T-cell (primary cell): ENCODE measurements around the gene ANKH. TPM values are rescaled to one million over a fixed set of nuclear protein-coding genes. Genes with fewer than 3 reads are reported as not detected.

ENCODE experiments used
- ATAC-seq, 4 experiments: fragments of 200-7000 bp in 3 of 4; fragments of 150-1000 bp in 1 of 4; cut with Tn5 transposase; replicated peaks in 1 of 4; 1 replicate in 3 of 4; 2 replicates in 1 of 4; pipeline ENCODE4 v1.10.0; 2021; ENCODE audit warnings: moderate library complexity in 3 of 4, mild to moderate bottlenecking in 2 of 4, moderate number of reproducible peaks in 1 of 4
- CTCF ChIA-PET, 2 donors: fragments of 300-600 bp; sonication (Branson Sonifier 250); formaldehyde crosslinking; loops; one replicate each; lab custom pipeline; 2022; ENCODE audit warnings: antibody characterized with exemption in 2 of 2; lab: Charles Lee
- POLR2A ChIA-PET, 2 donors: fragments of 300-600 bp; sonication (Branson Sonifier 250); formaldehyde crosslinking; loops; one replicate each; lab custom pipeline; 2022; ENCODE audit warnings: antibody characterized with exemption in 2 of 2; lab: Charles Lee
- DNase-seq, 35 experiments: peaks; one replicate each; pipeline versions ENCODE4 v3.0.0 to v3.0.0-alpha.2; 2013 to 2023
- H3K27ac ChIP-seq: one replicate; pipeline ENCODE4 v1.5.1; 2013; ENCODE audit warnings: low read length
- H3K27me3 ChIP-seq, 2 experiments: replicated peaks in 1 of 2; 1 replicate in 1 of 2; 2 replicates in 1 of 2; pipeline versions ENCODE4 v1.6.1 to v1.7.0; 2013; ENCODE audit warnings: low read length in 1 of 2, mixed read lengths in 1 of 2; ENCODE audit not compliant: control insufficient read depth in 2 of 2, insufficient read depth in 2 of 2; ENCODE audit errors: extremely low read depth in 1 of 2
- H3K36me3 ChIP-seq, 2 donors: 1 replicate in 1 of 2; 2 replicates in 1 of 2; pipeline versions ENCODE4 v1.6.1 to v1.7.0; 2013; ENCODE audit warnings: low read length in 1 of 2; ENCODE audit not compliant: control insufficient read depth in 2 of 2, insufficient read depth in 1 of 2; ENCODE audit errors: extremely low read depth in 1 of 2
- H3K4me1 ChIP-seq, 2 experiments: 1 replicate in 1 of 2; 2 replicates in 1 of 2; pipeline versions ENCODE4 v1.6.1 to v1.7.0; 2013; ENCODE audit warnings: low read length in 2 of 2, mixed read lengths in 1 of 2; ENCODE audit not compliant: insufficient read depth in 2 of 2, control insufficient read depth in 1 of 2; ENCODE audit errors: extremely low read depth in 1 of 2
- H3K4me3 ChIP-seq, 2 donors: 1 replicate in 1 of 2; 2 replicates in 1 of 2; pipeline versions ENCODE4 v1.5.1 to v1.7.0; 2013; ENCODE audit warnings: mild to moderate bottlenecking in 2 of 2, low read length in 1 of 2, moderate library complexity in 1 of 2; ENCODE audit not compliant: control insufficient read depth in 1 of 2; ENCODE audit errors: extremely low read depth in 1 of 2
- H3K9me3 ChIP-seq: 2 replicates; pipeline ENCODE4 v1.7.0; 2013
- H3K27ac Mint-ChIP-seq, 2 donors: one replicate each; pipeline ENCODE4 v1.8.0; 2020 to 2021; ENCODE audit warnings: mild to moderate bottlenecking in 2 of 2, mixed read lengths in 2 of 2
- H3K27me3 Mint-ChIP-seq, 2 donors: one replicate each; pipeline ENCODE4 v1.8.0; 2021 to 2022; ENCODE audit warnings: mixed read lengths in 2 of 2
- H3K36me3 Mint-ChIP-seq: one replicate; pipeline ENCODE4 v1.8.0; 2021; ENCODE audit warnings: mixed read lengths
- H3K4me1 Mint-ChIP-seq, 3 donors: one replicate each; pipeline ENCODE4 v1.8.0; 2020 to 2022; ENCODE audit warnings: mixed read lengths in 3 of 3, mild to moderate bottlenecking in 1 of 3
- H3K4me3 Mint-ChIP-seq, 3 donors: one replicate each; pipeline ENCODE4 v1.8.0; 2020 to 2022; ENCODE audit warnings: mild to moderate bottlenecking in 3 of 3, mixed read lengths in 3 of 3, moderate library complexity in 3 of 3
- H3K9me3 Mint-ChIP-seq, 3 donors: one replicate each; pipeline ENCODE4 v1.8.0; 2020 to 2022; ENCODE audit warnings: mixed read lengths in 3 of 3
- WGBS: methylation state at CpG from one replicate; pipeline ENCODE4 v1.1.5; 2013; ENCODE audit warnings: missing lambda C conversion rate; ENCODE audit not compliant: insufficient coverage; 5-methylcytosine and 5-hydroxymethylcytosine counted together
- total RNA-seq, 35 experiments: library from RNA in 6 of 35; stranded (reverse) in 6 of 35; fragments of 120-200 nt in 1 of 35; gene quantifications; one replicate each; pipeline versions ENCODE4 v1.2.1 to v1.2.4 and lab custom pipeline; 2013 to 2026

The ANKH gene
- total RNA-seq, 5 donors from 2014 or later (not counting 1 experiment from before 2014, with no cell fraction given) = 98.9 to 200 (median 167) TPM

DNA sequence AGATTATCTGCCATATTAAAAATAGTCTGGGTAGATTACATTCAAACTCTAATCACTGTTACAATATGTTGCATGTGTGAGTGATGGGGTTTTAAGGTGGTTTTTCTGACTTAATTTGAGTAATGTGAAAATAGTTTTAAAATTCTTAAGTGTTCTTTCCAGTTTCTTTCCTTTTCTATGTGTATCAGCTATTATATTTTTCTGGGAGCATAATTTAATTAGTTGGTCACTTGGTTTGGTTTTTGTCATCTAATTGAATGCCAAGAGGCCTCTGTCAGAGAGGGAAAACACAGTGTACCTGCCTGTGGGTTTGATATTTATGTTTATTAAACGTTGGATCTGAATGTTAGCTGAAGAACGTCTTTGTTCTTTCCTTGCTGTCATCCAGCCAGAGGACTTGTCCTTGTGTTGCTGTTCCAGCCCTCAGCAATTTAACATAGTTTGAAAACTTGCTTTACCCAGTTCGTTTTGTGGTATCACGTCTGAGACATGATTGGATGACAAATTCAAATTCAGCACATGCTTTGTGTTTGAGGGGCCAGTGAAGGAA lies 187.6 kb downstream of the ANKH start:
- Histone ChIP-seq H3K27me3 (no peaks in the 10 kb centered on the region), H3K4me1 (peaks cover 3 to 8% of the 10 kb centered on the region in 2 experiments), H3K27ac (no peak overlapping the region), H3K4me3 (no peak overlapping the region), H3K36me3 (peaks cover 13 to 79% of the 10 kb centered on the region in 2 donors), H3K9me3 (no peaks in the 10 kb centered on the region)
- Mint-ChIP-seq H3K27ac (peak overlapping the region in 1 of 2 donors; percentile 57), H3K36me3 (peaks cover 52% of the 10 kb centered on the region), H3K27me3 (no peaks in the 10 kb centered on the region), H3K4me3 (no peak overlapping the region), H3K4me1 (peaks cover 12 to 20% (median 16%) of the 10 kb centered on the region in 3 donors), H3K9me3 (no peaks in the 10 kb centered on the region)
- ChIA-PET CTCF (interaction anchor here (0.5 to 4.2 kb wide), 13 partner anchors 18 to 320 kb away, joined by 3 to 29 read pairs (median 6); no protein-coding TSS in a partner anchor), POLR2A (no interaction called here)
- ATAC-seq (no peak), DNase-seq (no peak)
- WGBS = 85% methylated on average over 4 of the region's 4 CpGs

DNA sequence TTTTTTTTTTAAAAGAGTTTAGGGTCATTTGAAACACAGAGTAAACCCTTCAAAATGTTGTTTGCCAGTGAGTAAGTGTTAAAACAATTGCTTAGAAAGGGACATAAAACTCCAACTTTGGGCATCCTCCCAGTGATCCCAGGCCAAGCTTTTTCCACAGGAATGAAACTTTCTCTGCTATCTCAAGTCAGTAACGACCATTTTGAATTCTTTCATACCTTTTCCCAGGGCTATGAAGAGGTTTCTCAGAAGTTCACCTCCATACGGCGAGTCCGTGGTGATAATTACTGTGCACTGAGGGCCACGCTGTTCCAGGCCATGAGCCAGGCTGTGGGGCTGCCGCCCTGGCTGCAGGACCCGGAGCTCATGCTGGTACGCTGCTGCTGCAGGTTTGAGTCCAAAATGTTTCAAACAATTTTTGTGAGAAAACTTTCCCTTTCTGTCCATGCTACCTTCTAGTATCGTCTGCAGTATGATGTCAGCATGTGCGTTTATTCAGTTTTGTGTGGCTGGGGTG lies 190.3 kb downstream of the ANKH start:
- Mint-ChIP-seq H3K27me3 (no peaks in the 10 kb centered on the region), H3K4me1 (peaks cover 20 to 33% (median 30%) of the 10 kb centered on the region in 3 donors), H3K27ac (peak overlapping the region in 1 of 2 donors; percentile 11), H3K36me3 (peaks cover 36% of the 10 kb centered on the region), H3K4me3 (no peak overlapping the region), H3K9me3 (no peaks in the 10 kb centered on the region)
- H3K27ac ChIP-seq = no peak overlapping the region
- peaks cover 4 to 12% of the 10 kb centered on the region in 2 experiments for H3K4me1 ChIP-seq
- H3K4me3 ChIP-seq = no peak overlapping the region
- DNase-seq (no peak), ATAC-seq (no peak)
- H3K27me3 ChIP-seq = no peaks in the 10 kb centered on the region
- CTCF ChIA-PET = interaction anchor here in 1 of 2 donors (0.6 to 0.8 kb wide), 2 partner anchors 189 to 357 kb away, joined by 3 read pairs; no protein-coding TSS in a partner anchor
- H3K36me3 ChIP-seq = peaks cover 3 to 62% of the 10 kb centered on the region in 2 donors
- 100% methylated on average over 8 of the region's 10 CpGs for WGBS
- no peaks in the 10 kb centered on the region for H3K9me3 ChIP-seq
- POLR2A ChIA-PET = interaction anchor here in 1 of 2 donors (0.6 to 0.7 kb wide), 2 partner anchors 185 to 299 kb away, joined by 3 to 5 read pairs; no protein-coding TSS in a partner anchor

DNA sequence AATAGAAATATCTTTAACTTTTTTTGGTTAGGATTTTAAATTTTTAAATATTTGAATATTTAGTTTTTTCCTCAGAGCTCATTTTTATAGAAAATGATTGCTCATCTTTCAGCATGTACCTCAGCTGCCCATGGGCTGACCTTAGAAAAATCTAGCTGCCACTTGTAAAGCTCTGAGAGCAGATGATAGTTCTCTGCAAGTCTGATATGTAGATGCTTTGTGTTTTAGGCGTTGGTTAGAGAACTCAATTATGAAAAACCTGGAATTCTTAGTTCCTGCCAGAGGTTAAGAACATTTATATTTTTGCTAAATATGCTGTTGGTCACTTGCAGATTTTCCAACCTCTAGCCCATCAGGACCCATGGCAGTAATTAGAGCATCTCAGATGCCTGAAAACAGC lies 192.0 kb downstream of the ANKH start:
- peaks cover 30 to 38% (median 35%) of the 10 kb centered on the region in 3 donors for H3K4me1 Mint-ChIP-seq
- H3K36me3 Mint-ChIP-seq = peaks cover 35% of the 10 kb centered on the region
- DNase-seq (no peak), ATAC-seq (no peak)
- WGBS = no CpG with 5 or more reads among the region's 1 CpG
- Histone ChIP-seq H3K4me3 (no peak overlapping the region), H3K9me3 (no peaks in the 10 kb centered on the region), H3K4me1 (peaks cover 10 to 16% of the 10 kb centered on the region in 2 experiments), H3K27ac (no peak overlapping the region), H3K27me3 (no peaks in the 10 kb centered on the region), H3K36me3 (peaks cover under 1 to 56% of the 10 kb centered on the region in 2 donors)
- ChIA-PET POLR2A (no interaction called here), CTCF (interaction anchor here (0.5 to 1.2 kb wide), 2 partner anchors 29 to 31 kb away, joined by 3 to 4 read pairs; no protein-coding TSS in a partner anchor)
- no peaks in the 10 kb centered on the region for H3K27me3 Mint-ChIP-seq
- no peak overlapping the region for H3K4me3 Mint-ChIP-seq
- H3K9me3 Mint-ChIP-seq = no peaks in the 10 kb centered on the region
- H3K27ac Mint-ChIP-seq = peak overlapping the region in 1 of 2 donors; percentile 82

DNA sequence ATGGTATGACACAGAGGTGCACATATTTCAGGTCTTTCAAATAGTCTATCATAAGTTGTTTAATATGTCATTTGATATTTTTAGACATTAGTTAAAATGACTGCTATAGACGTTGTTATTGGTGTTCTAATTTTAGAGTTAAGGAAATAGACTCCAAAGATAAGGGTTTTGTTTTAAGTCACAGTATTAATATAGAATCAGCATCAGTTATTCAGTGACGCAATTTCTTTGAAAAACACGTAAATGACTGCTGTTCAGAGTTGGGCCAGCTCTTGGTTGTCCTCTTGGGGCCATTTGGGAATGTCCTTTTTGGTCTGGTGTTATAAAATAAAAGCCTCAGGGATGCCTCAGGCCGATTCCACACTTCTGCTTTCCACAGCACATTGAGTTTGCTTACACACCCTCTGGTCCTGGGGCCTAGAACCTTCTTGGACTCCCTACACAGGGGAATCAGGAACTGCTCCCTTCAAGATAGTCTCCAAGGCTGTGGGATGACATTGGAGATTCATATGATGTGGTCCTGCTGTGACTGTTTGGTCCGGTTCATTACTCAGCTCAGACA lies 192.7 kb downstream of the ANKH start:
- no peak overlapping the region for H3K27ac ChIP-seq

DNA sequence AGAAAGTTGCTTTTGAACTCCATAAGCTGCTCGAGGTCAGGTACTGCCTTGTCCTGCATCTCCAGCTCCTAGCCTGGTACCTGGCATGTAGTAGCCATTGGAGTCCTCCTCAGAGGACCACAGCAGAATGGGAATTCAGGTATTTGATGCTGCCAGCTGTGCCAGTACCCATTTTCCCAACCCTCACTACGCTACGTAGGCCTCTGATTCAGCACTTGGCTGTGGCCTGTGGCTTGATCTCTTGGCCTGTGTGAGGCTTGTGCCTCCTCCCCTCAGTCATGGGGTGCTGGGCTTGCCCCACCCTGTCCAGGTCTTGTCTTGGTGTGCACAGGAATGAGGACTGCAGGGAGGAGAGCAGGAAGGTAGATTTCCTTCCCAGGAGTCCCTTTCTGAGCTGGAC lies 195.3 kb downstream of the ANKH start:
- peak overlapping the region; percentile 91 to 92 for H3K27ac Mint-ChIP-seq
- POLR2A ChIA-PET = interaction anchor here in 1 of 2 donors (0.5 kb wide), 1 partner anchor 534 kb away, joined by 3 read pairs; no protein-coding TSS in a partner anchor

More for the DNA sequence above, 192.7 kb downstream of the ANKH start:
- CTCF ChIA-PET = interaction anchor here (1.1 to 1.2 kb wide), 2 partner anchors 30 to 50 kb away, joined by 3 read pairs; no protein-coding TSS in a partner anchor
- Histone ChIP-seq H3K4me1 (peaks cover 10 to 23% of the 10 kb centered on the region in 2 experiments), H3K27me3 (no peaks in the 10 kb centered on the region), H3K4me3 (no peak overlapping the region), H3K9me3 (no peaks in the 10 kb centered on the region), H3K36me3 (peaks cover 0 to 50% of the 10 kb centered on the region in 2 donors)
- POLR2A ChIA-PET = no interaction called here
- no CpG with 5 or more reads among the region's 5 CpGs for WGBS
- no peak for DNase-seq
- H3K36me3 Mint-ChIP-seq = peaks cover 40% of the 10 kb centered on the region
- peaks cover 37 to 44% (median 42%) of the 10 kb centered on the region in 3 donors for H3K4me1 Mint-ChIP-seq
- H3K27ac Mint-ChIP-seq = peak overlapping the region; percentile 27 to 82
- no peaks in the 10 kb centered on the region for H3K9me3 Mint-ChIP-seq
- H3K4me3 Mint-ChIP-seq = no peak overlapping the region
- ATAC-seq = no peak
- no peaks in the 10 kb centered on the region for H3K27me3 Mint-ChIP-seq

DNA sequence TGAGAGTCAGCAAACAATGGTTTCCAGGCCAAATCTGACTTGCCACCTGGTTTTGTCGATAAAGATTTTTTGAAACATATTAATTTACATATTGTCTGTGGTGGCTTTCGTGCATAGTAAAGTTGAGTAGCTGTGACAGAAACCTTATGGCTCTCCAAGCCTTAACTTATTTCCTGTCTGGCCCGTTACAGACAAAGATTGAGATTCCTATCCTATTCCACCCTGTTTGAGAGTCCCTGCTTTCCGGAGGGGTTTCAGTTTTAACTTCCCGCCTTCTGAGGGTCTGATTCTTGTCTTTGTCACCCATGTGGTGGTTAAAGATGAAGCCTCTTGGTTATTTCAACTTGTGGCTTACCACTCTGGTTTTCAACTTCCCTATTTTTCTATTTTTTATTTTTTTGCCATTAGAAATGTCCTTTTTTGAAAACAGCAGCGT lies 195.7 kb downstream of the ANKH start:
- H3K4me1 Mint-ChIP-seq = peaks cover 67 to 73% (median 70%) of the 10 kb centered on the region in 3 donors
- peak; percentile 51 to 57 (median 54) for ATAC-seq
- H3K27me3 Mint-ChIP-seq = no peaks in the 10 kb centered on the region
- H3K27me3 ChIP-seq = no peaks in the 10 kb centered on the region
- DNase-seq = peak in 2 of 35 experiments; percentile 12 to 45
- no peaks in the 10 kb centered on the region for H3K9me3 ChIP-seq
- ChIA-PET CTCF (interaction anchor here in 1 of 2 donors (0.9 to 1.3 kb wide), 2 partner anchors 9 to 19 kb away, joined by 3 to 4 read pairs; no protein-coding TSS in a partner anchor), POLR2A (interaction anchor here in 1 of 2 donors (0.5 kb wide), 1 partner anchor 533 kb away, joined by 3 read pairs; no protein-coding TSS in a partner anchor)
- peaks cover 32% of the 10 kb centered on the region for H3K36me3 Mint-ChIP-seq
- no peak overlapping the region for H3K4me3 ChIP-seq
- peaks cover 12 to 40% of the 10 kb centered on the region in 2 experiments for H3K4me1 ChIP-seq
- peak overlapping the region; percentile 55 for H3K27ac ChIP-seq
- peaks cover 0 to 24% of the 10 kb centered on the region in 2 donors for H3K36me3 ChIP-seq
- H3K9me3 Mint-ChIP-seq = no peaks in the 10 kb centered on the region
- H3K27ac Mint-ChIP-seq = peak overlapping the region; percentile 91 to 92
- peak overlapping the region; percentile 55 to 63 (median 56) for H3K4me3 Mint-ChIP-seq
- 20% methylated on average over 1 of the region's 6 CpGs for WGBS

More for the DNA sequence above, 195.3 kb downstream of the ANKH start:
- DNase-seq (peak in 5 of 35 experiments; percentile 18 to 32 (median 23)), ATAC-seq (peak; percentile 44 to 75 (median 60))
- Mint-ChIP-seq H3K4me1 (peaks cover 62 to 69% (median 66%) of the 10 kb centered on the region in 3 donors), H3K9me3 (no peaks in the 10 kb centered on the region), H3K36me3 (peaks cover 34% of the 10 kb centered on the region), H3K4me3 (peak overlapping the region; percentile 55 to 63 (median 56)), H3K27me3 (no peaks in the 10 kb centered on the region)
- H3K4me1 ChIP-seq = peaks cover 10 to 36% of the 10 kb centered on the region in 2 experiments
- CTCF ChIA-PET = interaction anchor here in 1 of 2 donors (0.9 to 1.3 kb wide), 2 partner anchors 10 to 19 kb away, joined by 3 to 4 read pairs; no protein-coding TSS in a partner anchor
- peak overlapping the region; percentile 55 for H3K27ac ChIP-seq
- peaks cover 0 to 29% of the 10 kb centered on the region in 2 donors for H3K36me3 ChIP-seq
- no peaks in the 10 kb centered on the region for H3K27me3 ChIP-seq
- 21% methylated on average over 1 of the region's 3 CpGs for WGBS
- H3K9me3 ChIP-seq = no peaks in the 10 kb centered on the region
- no peak overlapping the region for H3K4me3 ChIP-seq
